LNCaP clone FGC (cell line): Measurements from ENCODE around the gene MEST.

Experiments
- DNase-seq: peaks from one replicate; pipeline ENCODE4 v3.0.0-alpha.2; 2011; ENCODE audit warnings: low read depth
- H3K4me3 ChIP-seq: 2 replicates; pipeline ENCODE4 v1.5.1; 2011; ENCODE audit warnings: mild to moderate bottlenecking, low read depth, low read length, control low read depth
- CTCF ChIP-seq: IDR thresholded peaks from 2 replicates; pipeline ENCODE4 v1.5.1; 2012; ENCODE audit warnings: mild to moderate bottlenecking; ENCODE audit not compliant: control insufficient read depth, insufficient read depth; ENCODE audit errors: extremely low read depth

The MEST gene

GRCh38 chr7:130483031-130483430 is 8.9 kb upstream of the MEST start:
- DNase-seq, result no peak
- TF ChIP-seq CTCF, result no peak
- H3K4me3 ChIP-seq, result no peak overlapping the region

- peak overlapping the region; percentile 51 for H3K4me3 ChIP-seq
- no peak for DNase-seq
- no peak for TF ChIP-seq CTCF
These were observed 6.2 kb upstream of the MEST start for GRCh38 chr7:130485734-130486113.

- H3K4me3 ChIP-seq, result peak overlapping the region; percentile 51
- peak; percentile 74 for TF ChIP-seq CTCF
- peak; percentile 69 for DNase-seq
These were observed 5.6 kb upstream of the MEST start for GRCh38 chr7:130486114-130486953.

- peak overlapping the region; percentile 51 for H3K4me3 ChIP-seq
- no peak for DNase-seq
- no peak for TF ChIP-seq CTCF
These were observed 4.9 kb upstream of the MEST start for GRCh38 chr7:130486954-130487436.

- H3K4me3 ChIP-seq, result no peak overlapping the region
- no peak for TF ChIP-seq CTCF
These were observed 3.3 kb upstream of the MEST start for GRCh38 chr7:130488392-130489139.

GRCh38 chr7:130489140-130489983 is 2.5 kb upstream of the MEST start:
- no peak overlapping the region for H3K4me3 ChIP-seq

More at GRCh38 chr7:130488392-130489139, 3.3 kb upstream of the MEST start:
- no peak for DNase-seq

More at GRCh38 chr7:130489140-130489983, 2.5 kb upstream of the MEST start:
- TF ChIP-seq CTCF, result no peak
- DNase-seq, result no peak
